GDM1 (cell line): ENCODE data around the gene LGR5.

Experiments used
- DNase-seq: peaks from one replicate; lab custom pipeline; 2025; lab: John Stamatoyannopoulos, UW

The LGR5 gene

GRCh38 chr12:71439362-71439612 lies 311 bp upstream of the LGR5 start:
- DNase-seq: no peak

- DNase-seq: no peak
These were observed 756 bp downstream of the LGR5 start for GRCh38 chr12:71440345-71440762.

- DNase-seq: no peak
These were observed 1.5 kb downstream of the LGR5 start for GRCh38 chr12:71440763-71441748.

DNA sequence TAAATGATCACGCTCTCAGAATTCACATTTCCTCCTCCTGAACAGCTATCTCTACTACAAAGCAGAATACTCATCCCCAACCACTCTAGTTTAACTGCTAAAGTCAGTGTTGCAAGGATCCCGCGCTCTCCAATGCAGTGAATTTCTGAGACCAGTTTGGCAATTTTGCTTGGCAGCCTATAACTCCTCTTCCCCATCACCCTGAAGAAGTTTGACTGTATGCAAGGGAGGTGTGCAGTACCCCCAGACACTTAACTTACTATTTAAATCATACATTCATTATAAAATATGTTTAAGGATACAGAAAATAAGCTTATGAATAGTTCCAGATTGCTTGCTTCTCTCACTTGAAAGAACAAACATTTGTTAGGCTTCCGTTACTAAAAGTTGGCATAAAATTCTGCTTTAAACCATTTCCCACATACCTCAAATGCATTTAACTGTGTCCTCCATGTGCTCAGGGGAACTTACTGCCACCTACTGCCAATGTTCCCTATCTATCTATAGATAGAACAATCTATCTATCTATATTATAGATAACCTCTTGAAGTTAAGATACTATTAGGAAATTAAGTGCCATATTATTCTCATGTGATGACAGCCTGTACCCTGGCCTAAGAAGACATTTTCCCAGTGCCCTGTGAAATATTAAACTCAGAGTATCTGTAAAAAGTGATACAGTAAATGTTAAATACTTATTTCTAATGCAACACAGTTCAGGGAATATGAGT lies 2.4 kb downstream of the LGR5 start:
- DNase-seq: no peak

- DNase-seq: no peak
These were observed 3.0 kb downstream of the LGR5 start for GRCh38 chr12:71442567-71442931.

DNA sequence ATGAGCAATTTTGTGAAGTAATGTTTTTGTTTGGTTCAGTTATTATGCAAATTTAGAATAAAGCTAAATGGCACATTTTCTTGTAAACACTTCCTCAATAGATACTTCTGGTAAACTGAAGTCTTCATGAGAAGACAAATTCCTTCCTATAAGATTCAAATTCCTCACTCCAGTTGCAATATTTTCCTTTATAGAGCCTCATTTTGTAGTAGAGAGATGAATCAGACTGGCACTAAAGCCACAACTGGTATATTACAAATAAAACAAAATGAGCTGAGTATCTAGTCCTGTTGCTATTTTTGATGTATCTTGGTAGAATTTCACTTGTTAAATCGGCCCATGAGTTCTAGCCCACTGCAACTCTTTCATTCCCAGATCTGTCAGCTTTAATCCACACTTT lies 5.5 kb downstream of the LGR5 start:
- DNase-seq: no peak

GRCh38 chr12:71447691-71448132 lies 8.1 kb downstream of the LGR5 start:
- DNase-seq: no peak

DNA sequence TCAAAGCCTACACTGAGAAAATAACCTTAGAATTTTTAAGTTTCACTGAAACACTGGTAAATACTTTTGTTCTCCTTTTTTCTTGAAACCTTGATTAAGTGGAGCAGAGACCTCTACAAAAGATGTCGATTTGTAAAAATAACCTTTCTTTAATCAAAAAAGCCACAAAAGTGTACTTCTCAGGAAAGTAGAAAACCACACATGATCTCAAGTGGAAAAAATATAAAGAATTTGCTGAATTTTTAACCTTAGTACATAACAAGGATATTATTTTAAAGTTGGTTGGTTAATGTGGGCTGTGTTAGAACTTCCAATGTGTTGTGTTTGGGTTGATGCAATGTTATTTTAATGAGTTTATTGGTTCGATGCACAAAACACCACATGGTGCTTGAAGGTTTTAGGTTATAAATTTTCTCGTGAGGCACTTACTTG lies 8.6 kb downstream of the LGR5 start:
- no peak for DNase-seq

GRCh38 chr12:71449373-71450070 lies 9.9 kb downstream of the LGR5 start:
- no peak for DNase-seq

GRCh38 chr12:71452006-71452405 lies 12.4 kb downstream of the LGR5 start:
- no peak for DNase-seq

- no peak for DNase-seq
These were observed 15.6 kb downstream of the LGR5 start for GRCh38 chr12:71455028-71455737.

- DNase-seq: no peak
These were observed 16.7 kb downstream of the LGR5 start for GRCh38 chr12:71456316-71456715.

DNA sequence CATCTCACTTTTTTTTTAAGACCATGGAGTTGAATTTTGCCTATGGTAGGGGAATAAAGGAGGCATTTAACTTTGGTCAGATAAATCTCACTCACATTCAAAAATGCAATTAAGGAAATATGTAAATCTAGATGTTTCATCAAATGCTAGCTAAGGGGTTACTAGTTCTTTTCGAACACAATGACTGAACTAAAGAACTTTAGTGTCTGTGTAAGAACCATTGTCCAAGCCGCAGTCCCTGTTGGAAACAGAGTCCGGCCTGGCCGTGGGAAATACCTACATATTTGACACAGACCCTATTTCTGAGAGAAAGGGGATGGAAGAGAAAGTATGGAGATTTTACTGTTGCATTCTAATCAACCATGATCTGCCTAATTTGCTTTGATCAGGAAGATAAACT lies 17.4 kb downstream of the LGR5 start:
- DNase-seq: no peak

GRCh38 chr12:71460318-71460717 lies 20.7 kb downstream of the LGR5 start:
- DNase-seq: no peak

- DNase-seq: no peak
These were observed 21.4 kb downstream of the LGR5 start for GRCh38 chr12:71460850-71461609.

DNA sequence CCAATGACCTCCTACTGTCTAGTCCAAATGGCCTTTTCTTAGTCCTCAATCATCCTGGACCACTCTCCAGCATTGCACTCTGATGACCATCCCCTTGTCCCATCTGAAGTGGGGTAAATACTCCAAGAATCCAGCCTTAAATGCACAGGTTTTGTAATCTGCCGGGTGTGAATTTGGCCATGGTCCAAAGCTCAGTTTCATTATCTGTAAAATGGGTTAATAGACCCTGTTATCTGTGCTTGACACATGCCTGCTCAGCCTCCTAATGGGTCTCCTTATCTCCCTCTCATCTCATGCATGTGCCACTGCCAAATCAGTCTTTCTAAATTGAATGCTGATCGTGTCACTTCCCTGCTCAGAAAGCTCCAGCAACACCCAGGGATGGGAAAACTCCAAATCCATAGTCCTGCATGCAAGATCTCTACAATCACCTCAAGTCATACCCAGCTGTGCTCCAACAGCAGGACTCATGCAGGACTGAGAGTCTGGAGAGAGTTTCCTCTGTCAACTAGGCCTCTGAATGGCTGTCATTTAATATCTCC lies 22.3 kb downstream of the LGR5 start:
- no peak for DNase-seq

DNA sequence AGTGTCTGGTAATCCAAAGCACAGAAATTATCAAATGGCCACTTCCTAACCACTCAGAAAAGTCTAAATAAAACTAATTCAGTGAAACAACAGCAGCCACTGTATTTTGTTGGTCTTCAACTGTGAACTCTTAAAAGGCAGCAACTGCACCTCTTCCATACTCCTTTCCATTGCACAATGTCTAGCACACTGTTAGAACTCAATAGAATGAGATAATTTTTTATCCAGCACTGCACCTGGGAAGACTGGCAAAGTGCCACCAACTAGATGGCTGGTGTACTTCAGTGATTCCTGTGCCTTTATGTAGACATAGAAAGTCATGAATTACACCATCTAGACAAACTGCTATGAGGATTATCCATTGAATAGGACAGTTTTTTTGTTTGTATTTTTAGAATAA lies 26.2 kb downstream of the LGR5 start:
- no peak for DNase-seq

- DNase-seq: no peak
These were observed 29.7 kb downstream of the LGR5 start for GRCh38 chr12:71469258-71469750.

DNA sequence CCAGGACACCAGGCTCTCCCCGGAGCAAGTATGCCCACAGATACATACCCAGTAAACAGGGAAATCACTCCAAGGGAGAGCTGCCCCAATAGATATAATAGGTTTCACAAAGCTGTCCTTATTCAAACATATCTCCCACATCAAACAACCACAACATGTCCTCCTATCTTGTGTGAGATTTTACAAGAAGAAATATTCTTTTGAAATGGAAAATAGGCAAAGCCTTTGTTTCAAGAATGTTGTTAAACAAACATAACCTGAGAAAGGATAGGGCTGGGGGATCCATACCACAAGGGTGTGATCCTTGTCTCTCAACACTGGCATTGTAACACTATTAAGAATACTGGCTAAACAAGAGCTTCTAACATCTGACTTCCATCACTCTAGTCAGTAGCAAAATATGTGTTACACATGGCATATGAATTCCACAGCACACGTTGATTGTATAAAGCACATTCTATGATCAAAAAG lies 32.9 kb downstream of the LGR5 start:
- DNase-seq: no peak

DNA sequence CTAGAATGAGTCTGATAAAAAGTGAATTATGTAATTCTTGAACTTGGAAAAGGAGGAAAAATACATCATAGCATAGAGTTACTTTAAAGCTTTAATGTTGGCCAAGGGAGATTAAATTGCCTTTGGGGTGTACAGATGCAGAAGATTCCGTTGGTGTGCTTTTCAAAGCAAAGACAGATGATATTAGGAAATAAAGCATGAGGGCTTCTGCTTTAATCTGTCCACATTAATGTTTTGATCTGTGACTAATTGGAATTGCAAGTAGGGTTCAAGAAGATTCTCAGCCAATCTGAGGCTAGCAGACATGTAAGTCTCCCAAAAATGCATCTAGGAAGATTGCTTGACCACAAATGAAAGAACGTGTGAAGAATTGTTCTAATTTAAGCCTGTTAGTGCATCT lies 35.2 kb downstream of the LGR5 start:
- DNase-seq: no peak

DNA sequence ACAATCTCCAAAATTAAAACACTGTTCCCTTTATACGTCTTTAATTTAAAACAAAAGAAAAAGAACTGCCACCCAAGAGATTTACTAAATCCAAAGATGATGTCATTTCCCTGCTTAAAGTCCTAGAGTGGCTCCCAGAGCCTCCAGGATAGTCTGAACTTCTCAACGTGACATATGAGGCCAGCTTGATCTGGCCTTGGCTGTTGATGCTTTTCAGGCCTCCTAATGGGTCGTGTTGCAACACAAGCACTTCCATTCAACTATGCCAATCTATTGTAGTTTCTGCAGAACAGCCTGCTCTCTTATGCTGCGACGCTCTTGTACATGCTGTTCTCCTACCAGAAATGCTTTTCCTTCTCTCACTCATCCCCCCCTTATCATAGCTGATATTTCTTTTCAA lies 35.7 kb downstream of the LGR5 start:
- DNase-seq: no peak
